Right lobe of liver (tissue), 6 donors: Measurements from ENCODE around the gene MYO5C. TPM values are rescaled to one million over a fixed set of nuclear protein-coding genes. Genes with fewer than 3 reads are reported as not detected.
A peak's percentile ranks its signal among the peaks of the same experiment; 100 is the strongest.

Source experiments
- ATAC-seq, 4 donors: fragments of 200-7000 bp; cut with Tn5 transposase; one replicate each; pipeline ENCODE4 v1.9.1; 2020; ENCODE audit warnings: mild to moderate bottlenecking in 4 of 4, moderate library complexity in 4 of 4
- DNase-seq, 3 donors: peaks; one replicate each; pipeline ENCODE4 v3.0.0-alpha.2; 2020
- H3K27ac ChIP-seq, 3 donors: fragments of 200-600 bp; one replicate each; pipeline ENCODE4 v1.8.0; 2022
- H3K27me3 ChIP-seq, 2 donors: fragments of 200-600 bp; one replicate each; pipeline ENCODE4 v1.8.0; 2022
- H3K36me3 ChIP-seq, 4 donors: fragments of 200-600 bp; sonication (generic) in 1 of 4; one replicate each; pipeline versions ENCODE4 v1.5.1 to v1.8.0; 2017 to 2022; ENCODE audit warnings: control low read depth in 1 of 4
- H3K4me1 ChIP-seq, 4 donors: fragments of 200-600 bp; sonication (generic) in 1 of 4; one replicate each; pipeline versions ENCODE4 v1.5.1 to v1.8.0; 2017 to 2022; ENCODE audit warnings: control low read depth in 1 of 4
- H3K4me3 ChIP-seq, 3 donors: fragments of 200-600 bp; one replicate each; pipeline ENCODE4 v1.8.0; 2022
- H3K9me3 ChIP-seq, 4 donors: fragments of 200-600 bp; sonication (generic) in 1 of 4; one replicate each; pipeline versions ENCODE4 v1.5.1 to v1.8.0; 2017 to 2022; ENCODE audit warnings: control low read depth in 1 of 4
- CTCF ChIP-seq, 4 donors: fragments of 200-600 bp in 3 of 4; fragments of 450-650 bp in 1 of 4; IDR thresholded peaks; one replicate each; pipeline versions ENCODE4 v1.5.1 to v1.8.0; 2016 to 2022; ENCODE audit warnings: antibody characterized with exemption in 4 of 4, mild to moderate bottlenecking in 2 of 4
- POLR2A ChIP-seq: fragments of 450-650 bp; IDR thresholded peaks from one replicate; pipeline ENCODE4 v1.6.1; 2017; ENCODE audit warnings: antibody characterized with exemption, mild to moderate bottlenecking
- WGBS: methylation state at CpG from one replicate; pipeline ENCODE4 v1.1.6; 2018; ENCODE audit warnings: low coverage, low lambda C conversion rate; ENCODE audit not compliant: insufficient coverage; ENCODE audit errors: missing lambda C conversion rate; 5-methylcytosine and 5-hydroxymethylcytosine counted together
- intact Hi-C, 2 donors: fragments of 100-400 bp; cut with DNase I; formaldehyde crosslinking; loops; one replicate each; pipeline versions ENCODE4 v1.11.2 to v1.14.1; 2022
- total RNA-seq, 6 experiments: library from RNA; depleted of rRNA in 2 of 6; stranded (reverse); fragments of >200 nt in 2 of 6; fragmentation: NEBNext Ultra II Directional in 3 of 6; extraction: Animal tissue kit (Norgen Biotek cat#: 25700) in 3 of 6; gene quantifications; one replicate each; pipeline versions ENCODE4 v1.1.0 to v1.2.4, GENCODE V29; 2016 to 2023
- donor health status: DM: no; HTN: yes; CAD: no.
- donor health status: DM: no; HTN: no; CAD: no.
- donor health status: DM: no; HTN: no; CAD: no.
- donor health status: DM: no; HTN: yes; CAD: no.
- donor health status: DM: no; HTN: yes; CAD: no.

MYO5C gene
- total RNA-seq, 6 experiments from 2014 or later: 5.8 to 10.2 (median 7.1) TPM

- no peak for DNase-seq
- intact Hi-C loops: no loop called here
- Histone ChIP-seq H3K4me3 (no peak overlapping the region), H3K9me3 (no peaks in the 10 kb centered on the region), H3K27ac (peak overlapping the region in 1 of 3 donors; percentile 78), H3K27me3 (no peaks in the 10 kb centered on the region), H3K4me1 (peaks cover 0 to 17% (median 7%) of the 10 kb centered on the region in 4 donors), H3K36me3 (no peaks in the 10 kb centered on the region)
- 45% methylated on average over 2 of the region's 2 CpGs for WGBS
- peak; percentile 62 to 77 (median 68) for TF ChIP-seq CTCF (IDR thresholded peaks at IDR 0.05)
- TF ChIP-seq POLR2A: no peak
- peak; percentile 18 to 36 (median 32) for ATAC-seq
Measured at GRCh38 chr15:52183562-52184173, 111.9 kb downstream of the MYO5C start.

- Histone ChIP-seq H3K9me3 (no peaks in the 10 kb centered on the region), H3K27ac (no peak overlapping the region), H3K4me1 (peaks cover 0 to 18% (median 8%) of the 10 kb centered on the region in 4 donors), H3K27me3 (no peaks in the 10 kb centered on the region), H3K36me3 (no peaks in the 10 kb centered on the region), H3K4me3 (no peak overlapping the region)
- 57% methylated on average over 2 of the region's 6 CpGs for WGBS
- ATAC-seq (no peak), DNase-seq (no peak)
- intact Hi-C loops: no loop called here
- TF ChIP-seq POLR2A (no peak), CTCF (IDR thresholded peaks at IDR 0.05) (no peak)
Measured at GRCh38 chr15:52181938-52182780, 113.4 kb downstream of the MYO5C start.

GRCh38 chr15:52180851-52181450 lies 114.7 kb downstream of the MYO5C start:
- no peak for DNase-seq
- Histone ChIP-seq H3K36me3 (no peaks in the 10 kb centered on the region), H3K4me1 (peaks cover 0 to 18% (median 8%) of the 10 kb centered on the region in 4 donors), H3K4me3 (no peak overlapping the region), H3K27ac (no peak overlapping the region), H3K27me3 (no peaks in the 10 kb centered on the region), H3K9me3 (no peaks in the 10 kb centered on the region)
- TF ChIP-seq CTCF (IDR thresholded peaks at IDR 0.05) (no peak), POLR2A (no peak)
- WGBS: 87% methylated on average over 9 of the region's 10 CpGs
- intact Hi-C loops: no loop called here
- no peak for ATAC-seq

GRCh38 chr15:52180196-52180835 lies 115.3 kb downstream of the MYO5C start:
- Histone ChIP-seq H3K36me3 (no peaks in the 10 kb centered on the region), H3K9me3 (no peaks in the 10 kb centered on the region), H3K4me3 (peak overlapping the region; percentile 62 to 69 (median 67)), H3K4me1 (peaks cover 0 to 14% (median 7%) of the 10 kb centered on the region in 4 donors), H3K27ac (peak overlapping the region; percentile 82 to 90 (median 87)), H3K27me3 (no peaks in the 10 kb centered on the region)
- no peak for DNase-seq
- 34% methylated on average over 13 of the region's 31 CpGs for WGBS
- intact Hi-C loops: no loop called here
- peak; percentile 1 to 14 (median 6) for ATAC-seq
- no peak for TF ChIP-seq POLR2A
- TF ChIP-seq CTCF (IDR thresholded peaks at IDR 0.05): no peak
